ENCODE results near the gene MPPED2. TPM values are rescaled to one million over a fixed set of nuclear protein-coding genes. Genes with fewer than 3 reads are reported as not detected.
"Not testable (repeated sequence)": the region's sequence is repeated elsewhere in the genome, so short reads cannot be mapped to it uniquely, and the experiment has no call there.

Gene MPPED2
- total RNA-seq, 1 donor from 2014 or later: not detected

GRCh38 chr11:30579415-30580175 lies 6.6 kb downstream of the MPPED2 start:
- intact Hi-C loops (cut with micrococcal nuclease): no loop called here

GRCh38 chr11:30578406-30578805 lies 7.7 kb downstream of the MPPED2 start:
- intact Hi-C loops (cut with micrococcal nuclease): no loop called here

GRCh38 chr11:30573951-30574350 lies 12.2 kb downstream of the MPPED2 start:
- intact Hi-C loops (cut with micrococcal nuclease): no loop called here

- intact Hi-C loops (cut with micrococcal nuclease): no loop called here
These were observed 17.2 kb downstream of the MPPED2 start for GRCh38 chr11:30568931-30569330.

- intact Hi-C loops (cut with micrococcal nuclease): no loop called here
These were observed 18.5 kb downstream of the MPPED2 start for GRCh38 chr11:30567644-30568043.

GRCh38 chr11:30567120-30567519 lies 19.0 kb downstream of the MPPED2 start:
- intact Hi-C loops (cut with micrococcal nuclease): no loop called here

- intact Hi-C loops (cut with micrococcal nuclease): no loop called here
These were observed 19.7 kb downstream of the MPPED2 start for GRCh38 chr11:30566482-30566881.

- intact Hi-C loops (cut with micrococcal nuclease): no loop called here
These were observed 21.1 kb downstream of the MPPED2 start for GRCh38 chr11:30565027-30565426.

- intact Hi-C loops (cut with micrococcal nuclease): no loop called here
These were observed 24.3 kb downstream of the MPPED2 start for GRCh38 chr11:30561691-30562415.

- intact Hi-C loops (cut with micrococcal nuclease): no loop called here
These were observed 25.7 kb downstream of the MPPED2 start for GRCh38 chr11:30560206-30561106.

GRCh38 chr11:30559004-30559403 lies 27.1 kb downstream of the MPPED2 start:
- intact Hi-C loops (cut with micrococcal nuclease): no loop called here

GRCh38 chr11:30554587-30554986 lies 31.6 kb downstream of the MPPED2 start:
- intact Hi-C loops (cut with micrococcal nuclease): not testable (repeated sequence)

- intact Hi-C loops (cut with micrococcal nuclease): no loop called here
These were observed 32.5 kb downstream of the MPPED2 start for GRCh38 chr11:30553521-30554110.

GRCh38 chr11:30552839-30553238 lies 33.3 kb downstream of the MPPED2 start:
- intact Hi-C loops (cut with micrococcal nuclease): no loop called here

- intact Hi-C loops (cut with micrococcal nuclease): no loop called here
These were observed 36.1 kb downstream of the MPPED2 start for GRCh38 chr11:30550022-30550542.

- intact Hi-C loops (cut with micrococcal nuclease): no loop called here
These were observed 36.6 kb downstream of the MPPED2 start for GRCh38 chr11:30549565-30549964.

- intact Hi-C loops (cut with micrococcal nuclease): no loop called here
These were observed 39.8 kb downstream of the MPPED2 start for GRCh38 chr11:30546334-30546733.

GRCh38 chr11:30545507-30545906 lies 40.6 kb downstream of the MPPED2 start:
- intact Hi-C loops (cut with micrococcal nuclease): no loop called here

- intact Hi-C loops (cut with micrococcal nuclease): no loop called here
These were observed 43.1 kb downstream of the MPPED2 start for GRCh38 chr11:30543066-30543465.

GRCh38 chr11:30540781-30541180 lies 45.4 kb downstream of the MPPED2 start:
- intact Hi-C loops (cut with micrococcal nuclease): no loop called here

GRCh38 chr11:30538251-30538650 lies 47.9 kb downstream of the MPPED2 start:
- intact Hi-C loops (cut with micrococcal nuclease): no loop called here

Data from T-helper 2 cell treated with Interferon-gamma antibody and Interleukin-4, amounts not matched to agents 100 ng/mL and 5 ng/mL, for 36 hours (primary cell).